Measurements from ENCODE around the gene QSER1. TPM values are rescaled to one million over a fixed set of nuclear protein-coding genes. Genes with fewer than 3 reads are reported as not detected.

QSER1 gene
- total and polyA plus RNA-seq, 4 experiments from 2014 or later, result 0.18 to 13.0 (median 6.5) TPM

- Mint-ChIP-seq H3K4me3 (no peak overlapping the region), H3K9me3 (peaks cover 5 to 14% (median 8%) of the 10 kb centered on the region in 8 donors), H3K36me3 (no peaks in the 10 kb centered on the region), H3K27ac (no peak overlapping the region), H3K4me1 (peaks cover 21 to 30% (median 24%) of the 10 kb centered on the region in 4 donors), H3K27me3 (peaks cover 7 to 10% of the 10 kb centered on the region in 2 donors)
- DNase-seq, result no peak
- Histone ChIP-seq H3K4me1 (ENCODE audit: insufficient read depth, low read length) (peaks cover 24% of the 10 kb centered on the region), H3K36me3 (ENCODE audit: insufficient read depth, low read length) (no peaks in the 10 kb centered on the region), H3K27me3 (ENCODE audit: insufficient read depth, low read length) (no peaks in the 10 kb centered on the region), H3K27ac (ENCODE audit: low read depth, low read length) (no peak overlapping the region), H3K9me3 (ENCODE audit: control insufficient read depth in 1 of 2, low read length in 2 of 2) (no peaks in the 10 kb centered on the region), H3K4me3 (ENCODE audit: low read length in 2 of 2) (no peak overlapping the region)
- CTCF ChIA-PET (ENCODE audit: partially characterized antibody), result interaction anchor here (0.8 to 1.6 kb wide), 2 partner anchors 41 to 64 kb away, joined by 3 read pairs; no protein-coding TSS in a partner anchor
- POLR2A ChIA-PET (ENCODE audit: partially characterized antibody), result no interaction called here
- intact Hi-C loops (cut with micrococcal nuclease), result loop anchor here (5.0 kb wide), 1 partner anchor 35 kb away; the partner anchor contains the start of gene TCP11L1
Observed at GRCh38 chr11:33001751-33002542, 109.3 kb downstream of the QSER1 start.

DNA sequence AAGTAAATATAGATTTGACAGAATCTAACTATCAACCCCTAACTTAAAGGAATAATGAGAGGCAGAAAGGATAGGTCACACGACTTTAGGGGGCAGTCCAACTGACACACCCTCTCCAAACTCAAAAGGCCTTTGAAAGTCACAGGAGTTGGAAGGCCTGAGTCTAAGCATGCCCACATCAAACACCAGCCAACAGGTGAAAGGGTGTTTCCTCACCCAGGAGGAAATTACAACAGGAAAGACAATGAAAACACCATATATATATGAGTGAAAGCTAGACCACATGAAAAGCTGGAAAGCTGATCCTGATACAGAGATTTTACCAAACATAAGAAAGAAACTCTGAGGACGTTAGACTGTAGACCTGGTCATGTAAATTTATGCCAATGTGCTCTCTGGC is 112.6 kb downstream of the QSER1 start:
- peaks cover 0 to under 1% (median 0%) of the 10 kb centered on the region in 8 donors for H3K9me3 Mint-ChIP-seq
- Histone ChIP-seq H3K4me1 (ENCODE audit: insufficient read depth, low read length) (peaks cover 24% of the 10 kb centered on the region), H3K27ac (ENCODE audit: low read depth, low read length) (no peak overlapping the region), H3K4me3 (ENCODE audit: low read length in 2 of 2) (no peak overlapping the region), H3K36me3 (ENCODE audit: insufficient read depth, low read length) (no peaks in the 10 kb centered on the region), H3K9me3 (ENCODE audit: control insufficient read depth in 1 of 2, low read length in 2 of 2) (no peaks in the 10 kb centered on the region), H3K27me3 (ENCODE audit: insufficient read depth, low read length) (no peaks in the 10 kb centered on the region)
- H3K4me1 Mint-ChIP-seq, result peaks cover 21 to 39% (median 25%) of the 10 kb centered on the region in 4 donors
- DNase-seq, result peak; percentile 48 to 67 (median 58)
- H3K4me3 Mint-ChIP-seq, result peak overlapping the region; percentile 9 to 65 (median 62)
- intact Hi-C loops (cut with micrococcal nuclease), result no loop called here
- ChIA-PET POLR2A (ENCODE audit: partially characterized antibody) (no interaction called here), CTCF (ENCODE audit: partially characterized antibody) (interaction anchor here (0.6 kb wide), 1 partner anchor 17 kb away, joined by 3 read pairs; no protein-coding TSS in a partner anchor)
- peaks cover 0 to 3% of the 10 kb centered on the region in 2 donors for H3K27me3 Mint-ChIP-seq
- H3K27ac Mint-ChIP-seq, result peak overlapping the region; percentile 9 to 58 (median 16)
- no peaks in the 10 kb centered on the region for H3K36me3 Mint-ChIP-seq

DNA sequence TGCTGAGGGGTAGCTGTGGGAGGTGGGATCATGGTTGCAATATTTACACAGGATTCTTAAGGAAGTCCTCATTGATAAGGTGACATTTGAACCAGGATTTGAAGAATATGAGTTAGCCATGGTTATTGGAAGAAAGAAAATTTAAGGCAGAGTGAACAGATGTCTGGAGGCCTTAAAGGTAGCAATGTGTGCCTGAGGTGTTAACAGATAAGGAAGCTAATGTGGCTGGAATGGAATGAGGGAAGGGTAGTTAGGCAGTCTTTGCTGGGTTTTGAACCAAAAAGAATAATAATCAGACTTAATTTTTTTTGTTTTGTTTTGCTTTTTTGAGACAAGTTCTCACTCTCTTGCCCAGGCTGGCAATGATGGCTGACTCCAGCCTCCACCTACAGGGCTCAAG is 113.4 kb downstream of the QSER1 start:
- Mint-ChIP-seq H3K36me3 (no peaks in the 10 kb centered on the region), H3K4me1 (peaks cover 22 to 47% (median 30%) of the 10 kb centered on the region in 4 donors), H3K9me3 (no peaks in the 10 kb centered on the region), H3K4me3 (peak overlapping the region in 3 of 8 donors; percentile 16 to 55 (median 42)), H3K27me3 (peaks cover 0 to 3% of the 10 kb centered on the region in 2 donors), H3K27ac (peak overlapping the region in 3 of 7 donors; percentile 24 to 44 (median 37))
- Histone ChIP-seq H3K9me3 (ENCODE audit: control insufficient read depth in 1 of 2, low read length in 2 of 2) (no peaks in the 10 kb centered on the region), H3K4me3 (ENCODE audit: low read length in 2 of 2) (no peak overlapping the region), H3K27ac (ENCODE audit: low read depth, low read length) (no peak overlapping the region), H3K4me1 (ENCODE audit: insufficient read depth, low read length) (peaks cover 27% of the 10 kb centered on the region), H3K27me3 (ENCODE audit: insufficient read depth, low read length) (no peaks in the 10 kb centered on the region), H3K36me3 (ENCODE audit: insufficient read depth, low read length) (no peaks in the 10 kb centered on the region)
- ChIA-PET POLR2A (ENCODE audit: partially characterized antibody) (no interaction called here), CTCF (ENCODE audit: partially characterized antibody) (no interaction called here)
- DNase-seq, result no peak
- intact Hi-C loops (cut with micrococcal nuclease), result no loop called here

GRCh38 chr11:33013755-33014154 is 121.1 kb downstream of the QSER1 start:
- Histone ChIP-seq H3K4me3 (ENCODE audit: low read length in 2 of 2) (no peak overlapping the region), H3K4me1 (ENCODE audit: insufficient read depth, low read length) (peaks cover 27% of the 10 kb centered on the region), H3K36me3 (ENCODE audit: insufficient read depth, low read length) (no peaks in the 10 kb centered on the region), H3K27ac (ENCODE audit: low read depth, low read length) (no peak overlapping the region), H3K9me3 (ENCODE audit: control insufficient read depth in 1 of 2, low read length in 2 of 2) (no peaks in the 10 kb centered on the region), H3K27me3 (ENCODE audit: insufficient read depth, low read length) (peaks cover 3% of the 10 kb centered on the region)
- CTCF ChIA-PET (ENCODE audit: partially characterized antibody), result interaction anchor here (1.6 kb wide), 1 partner anchor 9 kb away, joined by 3 read pairs; no protein-coding TSS in a partner anchor
- H3K36me3 Mint-ChIP-seq, result no peaks in the 10 kb centered on the region
- intact Hi-C loops (cut with micrococcal nuclease), result loop anchor here (10.0 kb wide), 1 partner anchor 49 kb away; no protein-coding TSS in a partner anchor
- peaks cover 7 to 18% of the 10 kb centered on the region in 2 donors for H3K27me3 Mint-ChIP-seq
- H3K4me3 Mint-ChIP-seq, result peak overlapping the region in 2 of 8 donors; percentile 30 to 54
- peaks cover 15 to 51% (median 30%) of the 10 kb centered on the region in 4 donors for H3K4me1 Mint-ChIP-seq
- DNase-seq, result no peak
- H3K27ac Mint-ChIP-seq, result peak overlapping the region in 1 of 7 donors; percentile 47
- H3K9me3 Mint-ChIP-seq, result no peaks in the 10 kb centered on the region
- POLR2A ChIA-PET (ENCODE audit: partially characterized antibody), result interaction anchor here (4.9 kb wide), 1 partner anchor 25 kb away, joined by 43 read pairs; the partner anchor contains the start of gene TCP11L1

GRCh38 chr11:33015621-33016551 is 123.3 kb downstream of the QSER1 start, which contains the start of gene DEPDC7:
Gene DEPDC7, plus strand, starts transcription at chr11:33015878. Its CDS starts 78 bp downstream, at chr11:33015956.
- intact Hi-C loops (cut with micrococcal nuclease), result loop anchor here (1.0 to 10.0 kb wide), 3 partner anchors 23 to 123 kb away; partner anchors contain the start of gene TCP11L1
- Histone ChIP-seq H3K27ac (ENCODE audit: low read depth, low read length) (no peak within 1 kb of the TSS), H3K27me3 (ENCODE audit: insufficient read depth, low read length) (peaks cover 3% of the 10 kb centered on the region), H3K4me3 (ENCODE audit: low read length in 2 of 2) (peak within 1 kb of the TSS; percentile 43 to 49), H3K4me1 (ENCODE audit: insufficient read depth, low read length) (peaks cover 25% of the 10 kb centered on the region), H3K9me3 (ENCODE audit: control insufficient read depth in 1 of 2, low read length in 2 of 2) (no peaks in the 10 kb centered on the region), H3K36me3 (ENCODE audit: insufficient read depth, low read length) (no peaks in the 10 kb centered on the region)
- ChIA-PET CTCF (ENCODE audit: partially characterized antibody) (interaction anchor here (0.7 to 2.2 kb wide), 8 partner anchors 8 to 49 kb away, joined by 3 to 6 read pairs (median 5); no protein-coding TSS in a partner anchor), POLR2A (ENCODE audit: partially characterized antibody) (interaction anchor here (0.6 to 4.9 kb wide), 3 partner anchors 15 to 50 kb away, joined by 3 to 43 read pairs (median 3); partner anchors contain the start of gene TCP11L1)
- H3K4me3 Mint-ChIP-seq, result peak within 1 kb of the TSS; percentile 82 to 88 (median 86)
- peaks cover 9 to 19% of the 10 kb centered on the region in 2 donors for H3K27me3 Mint-ChIP-seq
- H3K36me3 Mint-ChIP-seq, result no peaks in the 10 kb centered on the region
- DNase-seq, result peak; percentile 66 to 73 (median 69)
- H3K27ac Mint-ChIP-seq, result peak within 1 kb of the TSS in 3 of 7 donors; percentile 8 to 66 (median 25)
- H3K4me1 Mint-ChIP-seq, result peaks cover 14 to 42% (median 25%) of the 10 kb centered on the region in 4 donors
- H3K9me3 Mint-ChIP-seq, result no peaks in the 10 kb centered on the region

- peaks cover 19% of the 10 kb centered on the region for H3K4me1 ChIP-seq (ENCODE audit: insufficient read depth, low read length)
- Mint-ChIP-seq H3K9me3 (no peaks in the 10 kb centered on the region), H3K36me3 (no peaks in the 10 kb centered on the region), H3K27me3 (peaks cover 9 to 19% of the 10 kb centered on the region in 2 donors), H3K4me3 (peak overlapping the region; percentile 77 to 88 (median 84)), H3K4me1 (peaks cover 11 to 36% (median 22%) of the 10 kb centered on the region in 4 donors), H3K27ac (peak overlapping the region in 1 of 7 donors; percentile 66)
- no peaks in the 10 kb centered on the region for H3K9me3 ChIP-seq (ENCODE audit: control insufficient read depth in 1 of 2, low read length in 2 of 2)
- DNase-seq, result no peak
- H3K4me3 ChIP-seq (ENCODE audit: low read length in 2 of 2), result no peak overlapping the region
- ChIA-PET POLR2A (ENCODE audit: partially characterized antibody) (interaction anchor here (4.9 kb wide), 1 partner anchor 22 kb away, joined by 43 read pairs; the partner anchor contains the start of gene TCP11L1), CTCF (ENCODE audit: partially characterized antibody) (interaction anchor here (1.2 to 2.2 kb wide), 5 partner anchors 8 to 48 kb away, joined by 3 to 6 read pairs (median 5); no protein-coding TSS in a partner anchor)
- peaks cover 3% of the 10 kb centered on the region for H3K27me3 ChIP-seq (ENCODE audit: insufficient read depth, low read length)
- no peak overlapping the region for H3K27ac ChIP-seq (ENCODE audit: low read depth, low read length)
- intact Hi-C loops (cut with micrococcal nuclease), result loop anchor here (10.0 kb wide), 1 partner anchor 52 kb away; no protein-coding TSS in a partner anchor
- H3K36me3 ChIP-seq (ENCODE audit: insufficient read depth, low read length), result no peaks in the 10 kb centered on the region
Observed at GRCh38 chr11:33016654-33017053, 124.0 kb downstream of the QSER1 start.

Measured in CD4-positive, alpha-beta memory T cell (primary cell).